Parathyroid adenoma (tissue), 2 donors: ENCODE measurements around the gene CREBZF.

Experiments used
- H2AFZ ChIP-seq: fragments of 300-600 bp; sonication (generic); one replicate; pipeline ENCODE4 v1.7.0; 2017; ENCODE audit warnings: antibody characterized with exemption, mild to moderate bottlenecking
- H3K27ac ChIP-seq: fragments of 300-600 bp; sonication (generic); one replicate; pipeline ENCODE4 v1.7.0; 2017
- H3K27me3 ChIP-seq: fragments of 300-600 bp; sonication (generic); one replicate; pipeline ENCODE4 v1.7.0; 2017; ENCODE audit warnings: low read length; ENCODE audit not compliant: control insufficient read depth, insufficient read depth
- H3K36me3 ChIP-seq: fragments of 300-600 bp; sonication (generic); one replicate; pipeline ENCODE4 v1.7.0; 2017; ENCODE audit warnings: low read length; ENCODE audit not compliant: control insufficient read depth, insufficient read depth
- H3K4me1 ChIP-seq: fragments of 300-600 bp; sonication (generic); one replicate; pipeline ENCODE4 v1.7.0; 2017; ENCODE audit warnings: control low read depth
- H3K4me2 ChIP-seq: fragments of 300-600 bp; sonication (generic); one replicate; pipeline ENCODE4 v1.7.0; 2017; ENCODE audit warnings: low read length
- H3K4me3 ChIP-seq: fragments of 300-600 bp; sonication (generic); one replicate; pipeline ENCODE4 v1.7.0; 2017; ENCODE audit warnings: low read depth, low read length
- H3K79me2 ChIP-seq: fragments of 300-600 bp; sonication (generic); one replicate; pipeline ENCODE4 v1.7.0; 2017; ENCODE audit warnings: control low read depth
- H3K9ac ChIP-seq: fragments of 300-600 bp; sonication (generic); one replicate; pipeline ENCODE4 v1.7.0; 2017; ENCODE audit warnings: mild to moderate bottlenecking
- H3K9me3 ChIP-seq: fragments of 300-600 bp; sonication (generic); one replicate; pipeline ENCODE4 v1.7.0; 2017; ENCODE audit warnings: low read length; ENCODE audit not compliant: control insufficient read depth
- CTCF ChIP-seq: fragments of 300-600 bp; sonication (generic); IDR thresholded peaks from one replicate; pipeline ENCODE4 v1.7.0; 2017; ENCODE audit warnings: antibody characterized with exemption, mild to moderate bottlenecking
- donor health status: primary hyperparathyroidism.

Gene CREBZF

DNA sequence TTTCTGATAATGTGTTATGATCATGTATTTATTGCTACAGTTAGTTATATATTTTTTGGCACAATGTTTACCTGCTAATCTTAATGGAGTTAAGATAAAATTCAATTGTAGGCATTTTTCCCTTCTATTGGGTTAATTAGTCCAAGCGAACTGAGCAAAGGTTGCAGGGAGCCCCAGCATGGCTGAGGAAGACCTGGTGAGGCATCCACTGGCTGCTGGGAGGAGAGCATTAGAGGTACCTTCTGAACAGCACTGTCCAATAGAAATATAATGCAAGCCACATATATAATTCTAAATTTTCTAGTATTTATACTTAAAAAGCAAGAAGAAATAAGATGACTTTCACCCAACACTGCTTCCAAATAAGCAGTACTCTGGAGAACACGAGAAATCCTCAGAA lies 17.9 kb downstream of the CREBZF start:
- peak overlapping the region; percentile 89 for H2AFZ ChIP-seq
- H3K4me3 ChIP-seq, result peak overlapping the region; percentile 78
- H3K4me2 ChIP-seq, result peak overlapping the region; percentile 86
- peak overlapping the region; percentile 71 for H3K27ac ChIP-seq
- no peak overlapping the region for H3K9ac ChIP-seq
- TF ChIP-seq CTCF, result no peak
- no peaks in the 10 kb centered on the region for H3K4me1 ChIP-seq
- H3K79me2 ChIP-seq, result no peaks in the 10 kb centered on the region
- no peaks in the 10 kb centered on the region for H3K9me3 ChIP-seq
- no peaks in the 10 kb centered on the region for H3K36me3 ChIP-seq
- no peaks in the 10 kb centered on the region for H3K27me3 ChIP-seq

DNA sequence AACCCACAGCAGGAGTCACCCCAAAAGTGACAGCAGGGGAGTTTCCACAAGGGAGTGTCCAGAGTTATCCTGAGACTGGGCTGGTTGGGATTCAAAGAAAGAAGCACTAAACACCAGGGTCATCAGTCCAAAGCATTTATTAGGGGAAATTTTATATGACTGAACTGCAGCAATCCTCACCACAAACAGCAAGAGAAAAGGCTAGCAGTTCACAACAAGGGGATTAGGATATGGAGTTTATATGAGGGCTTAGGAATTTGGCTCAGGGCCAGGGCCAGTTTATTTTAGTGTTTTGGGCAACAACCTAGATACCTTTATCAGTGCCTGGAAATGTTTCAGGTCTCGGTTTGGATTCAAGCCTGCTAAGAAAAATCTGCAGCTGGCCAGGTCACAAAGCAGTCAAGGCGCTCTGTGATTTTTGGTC lies 21.7 kb downstream of the CREBZF start:
- Histone ChIP-seq H2AFZ (no peak overlapping the region), H3K4me2 (no peak overlapping the region), H3K27me3 (no peaks in the 10 kb centered on the region), H3K9me3 (no peaks in the 10 kb centered on the region), H3K9ac (no peak overlapping the region), H3K4me1 (no peaks in the 10 kb centered on the region), H3K79me2 (no peaks in the 10 kb centered on the region), H3K27ac (no peak overlapping the region), H3K4me3 (no peak overlapping the region), H3K36me3 (no peaks in the 10 kb centered on the region)
- TF ChIP-seq CTCF, result no peak

GRCh38 chr11:85634747-85635146 lies 30.2 kb downstream of the CREBZF start:
- no peak overlapping the region for H3K9ac ChIP-seq
- no peaks in the 10 kb centered on the region for H3K36me3 ChIP-seq
- no peak for TF ChIP-seq CTCF
- H3K27ac ChIP-seq, result no peak overlapping the region
- no peaks in the 10 kb centered on the region for H3K79me2 ChIP-seq
- no peak overlapping the region for H3K4me3 ChIP-seq
- no peak overlapping the region for H2AFZ ChIP-seq
- H3K4me1 ChIP-seq, result no peaks in the 10 kb centered on the region
- H3K9me3 ChIP-seq, result no peaks in the 10 kb centered on the region
- no peaks in the 10 kb centered on the region for H3K27me3 ChIP-seq
- H3K4me2 ChIP-seq, result no peak overlapping the region

GRCh38 chr11:85628771-85629341 lies 36.1 kb downstream of the CREBZF start:
- Histone ChIP-seq H3K9me3 (no peaks in the 10 kb centered on the region), H3K27ac (peak overlapping the region; percentile 90), H3K27me3 (no peaks in the 10 kb centered on the region), H2AFZ (peak overlapping the region; percentile 95), H3K4me1 (no peaks in the 10 kb centered on the region), H3K4me3 (peak overlapping the region; percentile 80), H3K9ac (no peak overlapping the region), H3K79me2 (no peaks in the 10 kb centered on the region), H3K36me3 (no peaks in the 10 kb centered on the region), H3K4me2 (peak overlapping the region; percentile 75)
- TF ChIP-seq CTCF, result no peak

DNA sequence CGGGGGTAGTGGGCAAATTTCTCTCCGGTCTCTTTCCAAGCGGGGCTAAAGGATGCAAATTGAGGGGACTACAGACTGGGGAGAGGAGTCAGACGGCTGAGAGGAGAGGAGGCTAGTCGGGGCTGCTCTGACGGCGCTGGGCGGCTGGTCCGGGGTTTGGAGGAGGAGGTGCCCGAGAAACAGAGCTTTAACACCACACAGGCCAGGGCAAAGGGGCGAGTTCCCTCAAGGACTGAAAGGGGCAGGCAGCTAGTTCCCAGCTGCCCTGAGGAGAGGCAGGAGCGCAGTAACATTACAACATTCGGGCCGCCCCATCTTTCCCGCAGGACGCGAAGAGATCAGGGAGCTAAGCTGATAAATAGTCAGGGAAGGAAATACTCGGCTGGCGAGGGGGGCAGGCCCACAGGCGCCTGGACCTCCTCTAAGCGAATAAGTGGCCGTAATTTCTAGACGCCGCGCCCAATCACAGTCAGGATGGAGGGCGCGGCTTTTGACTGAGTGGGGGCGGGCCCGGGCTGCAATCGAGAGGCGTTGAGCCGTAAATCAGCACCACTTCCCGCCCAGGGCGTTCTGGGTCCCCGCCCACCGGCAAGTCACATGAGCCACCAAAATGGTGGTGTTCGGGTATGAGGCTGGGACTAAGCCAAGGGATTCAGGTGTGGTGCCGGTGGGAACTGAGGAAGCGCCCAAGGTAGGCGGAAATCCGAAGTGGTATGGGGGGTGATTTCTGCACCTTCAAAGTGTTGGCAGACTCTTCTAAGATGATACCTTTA lies 36.7 kb downstream of the CREBZF start, which contains the start of gene TMEM126B:
Gene TMEM126B (plus strand): TSS at position 596 of the 773 bp plus-strand sequence. CDS start 15 bp downstream, at position 611.
- Histone ChIP-seq H3K4me3 (peak within 1 kb of the TSS; percentile 80), H3K4me2 (peak within 1 kb of the TSS; percentile 95), H3K27ac (peak within 1 kb of the TSS; percentile 90), H2AFZ (peak within 1 kb of the TSS; percentile 95), H3K4me1 (no peaks in the 10 kb centered on the region), H3K9ac (peak within 1 kb of the TSS; percentile 67), H3K9me3 (no peaks in the 10 kb centered on the region), H3K36me3 (no peaks in the 10 kb centered on the region), H3K27me3 (no peaks in the 10 kb centered on the region), H3K79me2 (no peaks in the 10 kb centered on the region)
- TF ChIP-seq CTCF, result no peak
